ENCODE results near the gene TJP3.
A peak's percentile ranks its signal among the peaks of the same experiment; 100 is the strongest.

Gene TJP3

GRCh38 chr19:3694361-3695123 lies 13.6 kb upstream of the TJP3 start:
- H3K27ac ChIP-seq (ENCODE audit: low read depth, low read length): no peak overlapping the region
- 0 out of 2 replicates have a peak, but pooled peaks cover 3% of the 10 kb centered on the region for H3K36me3 ChIP-seq (ENCODE audit: insufficient read depth, low read length)
- no peak overlapping the region for H3K9ac ChIP-seq (ENCODE audit: low read depth, low read length)
- no peak overlapping the region for H3K4me3 ChIP-seq (ENCODE audit: low read length)
- WGBS: 94% methylated on average over 42 of the region's 42 CpGs
- H3K27me3 ChIP-seq (ENCODE audit: insufficient read depth, low read length): no peaks in the 10 kb centered on the region
- no peaks in the 10 kb centered on the region for H3K9me3 ChIP-seq (ENCODE audit: insufficient read depth, low read depth, low read length)
- H3K4me1 ChIP-seq (ENCODE audit: insufficient read depth, low read length): peaks cover 4% of the 10 kb centered on the region; the same call in 1 of the 2 replicates

- Histone ChIP-seq H3K4me3 (ENCODE audit: low read length) (no peak overlapping the region), H3K36me3 (ENCODE audit: insufficient read depth, low read length) (0 out of 2 replicates have a peak, but pooled peaks cover 3% of the 10 kb centered on the region), H3K27me3 (ENCODE audit: insufficient read depth, low read length) (no peaks in the 10 kb centered on the region), H3K27ac (ENCODE audit: low read depth, low read length) (no peak overlapping the region), H3K4me1 (ENCODE audit: insufficient read depth, low read length) (peaks cover 5% of the 10 kb centered on the region; the same call in 1 of the 2 replicates), H3K9ac (ENCODE audit: low read depth, low read length) (no peak overlapping the region), H3K9me3 (ENCODE audit: insufficient read depth, low read depth, low read length) (no peaks in the 10 kb centered on the region)
- WGBS: 97% methylated on average over 25 of the region's 25 CpGs
Observed at GRCh38 chr19:3695124-3695733, 13.0 kb upstream of the TJP3 start.

GRCh38 chr19:3695986-3696659 lies 12.1 kb upstream of the TJP3 start:
- WGBS: 93% methylated on average over 23 of the region's 23 CpGs
- Histone ChIP-seq H3K4me1 (ENCODE audit: insufficient read depth, low read length) (peaks cover 5% of the 10 kb centered on the region; the same call in 1 of the 2 replicates), H3K4me3 (ENCODE audit: low read length) (no peak overlapping the region)

DNA sequence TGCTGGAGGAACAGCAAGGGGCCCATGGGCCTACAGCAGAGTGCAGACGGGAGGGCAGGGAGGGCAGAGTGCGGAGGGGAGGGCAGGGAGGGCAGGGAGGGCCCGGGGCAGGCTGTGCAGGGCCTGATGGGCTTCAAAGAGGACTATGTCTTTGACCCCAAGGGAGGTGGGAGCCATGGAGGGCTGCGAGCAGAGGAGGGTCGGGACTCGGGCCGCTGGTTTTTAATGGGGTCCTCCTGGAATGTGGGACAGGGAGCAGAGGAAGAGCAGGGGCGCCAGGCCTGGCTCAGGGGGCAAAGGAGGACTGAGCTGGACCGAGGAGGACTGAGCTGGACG lies 11.6 kb upstream of the TJP3 start:
- no peaks in the 10 kb centered on the region for H3K36me3 ChIP-seq (ENCODE audit: insufficient read depth, low read length)
- H3K4me3 ChIP-seq (ENCODE audit: low read length): no peak overlapping the region
- WGBS: 94% methylated on average over 10 of the region's 10 CpGs
- peaks cover 5% of the 10 kb centered on the region; the same call in 1 of the 2 replicates for H3K4me1 ChIP-seq (ENCODE audit: insufficient read depth, low read length)
- H3K27ac ChIP-seq (ENCODE audit: low read depth, low read length): no peak overlapping the region
- no peak overlapping the region for H3K9ac ChIP-seq (ENCODE audit: low read depth, low read length)
- no peaks in the 10 kb centered on the region for H3K9me3 ChIP-seq (ENCODE audit: insufficient read depth, low read depth, low read length)
- H3K27me3 ChIP-seq (ENCODE audit: insufficient read depth, low read length): no peaks in the 10 kb centered on the region

More at GRCh38 chr19:3695986-3696659, 12.1 kb upstream of the TJP3 start:
- no peaks in the 10 kb centered on the region for H3K27me3 ChIP-seq (ENCODE audit: insufficient read depth, low read length)
- H3K9ac ChIP-seq (ENCODE audit: low read depth, low read length): no peak overlapping the region
- no peaks in the 10 kb centered on the region for H3K36me3 ChIP-seq (ENCODE audit: insufficient read depth, low read length)
- no peak overlapping the region for H3K27ac ChIP-seq (ENCODE audit: low read depth, low read length)
- no peaks in the 10 kb centered on the region for H3K9me3 ChIP-seq (ENCODE audit: insufficient read depth, low read depth, low read length)

DNA sequence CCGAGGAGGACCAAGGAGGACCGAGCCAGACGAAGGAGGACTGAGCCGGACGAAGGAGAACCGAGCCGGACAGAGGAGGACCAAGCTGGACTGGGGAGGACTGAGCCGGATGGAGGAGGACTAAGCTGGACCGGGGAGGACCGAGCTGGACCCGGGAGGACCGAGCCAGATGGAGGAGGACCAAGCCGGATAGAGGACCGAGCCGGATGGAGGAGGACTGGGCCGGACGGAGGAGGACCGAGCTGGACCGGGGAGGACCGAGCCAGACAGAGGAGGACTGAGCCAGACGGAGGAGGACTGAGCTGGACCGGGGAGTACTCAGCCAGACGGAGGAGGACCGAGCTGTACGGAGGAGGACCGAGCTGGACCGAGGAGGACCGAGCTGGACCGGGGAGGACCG lies 11.1 kb upstream of the TJP3 start:
- 96% methylated on average over 30 of the region's 30 CpGs for WGBS
- Histone ChIP-seq H3K4me3 (ENCODE audit: low read length) (no peak overlapping the region), H3K27ac (ENCODE audit: low read depth, low read length) (no peak overlapping the region), H3K27me3 (ENCODE audit: insufficient read depth, low read length) (no peaks in the 10 kb centered on the region), H3K36me3 (ENCODE audit: insufficient read depth, low read length) (no peaks in the 10 kb centered on the region), H3K9me3 (ENCODE audit: insufficient read depth, low read depth, low read length) (no peaks in the 10 kb centered on the region), H3K9ac (ENCODE audit: low read depth, low read length) (no peak overlapping the region), H3K4me1 (ENCODE audit: insufficient read depth, low read length) (peaks cover 5% of the 10 kb centered on the region; the same call in 1 of the 2 replicates)

GRCh38 chr19:3697671-3698385 lies 10.4 kb upstream of the TJP3 start:
- H3K9ac ChIP-seq (ENCODE audit: low read depth, low read length): no peak overlapping the region
- no peak overlapping the region for H3K27ac ChIP-seq (ENCODE audit: low read depth, low read length)
- H3K27me3 ChIP-seq (ENCODE audit: insufficient read depth, low read length): no peaks in the 10 kb centered on the region
- no peak overlapping the region for H3K4me3 ChIP-seq (ENCODE audit: low read length)
- peaks cover 5% of the 10 kb centered on the region; the same call in 1 of the 2 replicates for H3K4me1 ChIP-seq (ENCODE audit: insufficient read depth, low read length)
- no peaks in the 10 kb centered on the region for H3K36me3 ChIP-seq (ENCODE audit: insufficient read depth, low read length)
- WGBS: 93% methylated on average over 43 of the region's 43 CpGs
- no peaks in the 10 kb centered on the region for H3K9me3 ChIP-seq (ENCODE audit: insufficient read depth, low read depth, low read length)

DNA sequence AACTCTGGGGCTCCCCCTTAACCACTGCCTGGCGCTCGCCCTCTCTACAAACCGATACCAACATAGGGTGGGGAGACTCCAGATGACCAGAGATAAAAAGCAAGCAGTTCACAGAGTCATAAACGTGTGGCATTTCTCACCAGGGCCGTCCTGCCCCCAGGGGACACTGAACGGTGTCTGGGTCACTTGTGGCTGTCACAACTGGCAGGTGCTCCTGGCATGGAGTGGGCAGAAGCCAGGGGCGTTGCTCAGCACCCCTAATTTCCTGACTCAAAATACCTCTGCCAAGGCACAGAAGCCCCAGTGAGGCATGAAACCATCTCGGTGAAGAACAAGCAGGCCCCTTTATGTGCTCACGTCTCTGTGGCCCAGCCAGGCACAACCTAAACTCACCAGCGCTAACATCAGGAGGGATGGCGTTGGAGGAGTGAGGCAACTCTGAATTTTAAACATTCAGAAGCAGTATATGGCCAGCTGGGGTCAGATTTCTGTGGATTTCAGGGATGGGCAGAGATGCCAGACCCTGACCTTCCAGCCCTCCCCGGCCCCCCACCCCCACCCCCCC lies 9.7 kb upstream of the TJP3 start:
- H3K27ac ChIP-seq (ENCODE audit: low read depth, low read length): no peak overlapping the region

DNA sequence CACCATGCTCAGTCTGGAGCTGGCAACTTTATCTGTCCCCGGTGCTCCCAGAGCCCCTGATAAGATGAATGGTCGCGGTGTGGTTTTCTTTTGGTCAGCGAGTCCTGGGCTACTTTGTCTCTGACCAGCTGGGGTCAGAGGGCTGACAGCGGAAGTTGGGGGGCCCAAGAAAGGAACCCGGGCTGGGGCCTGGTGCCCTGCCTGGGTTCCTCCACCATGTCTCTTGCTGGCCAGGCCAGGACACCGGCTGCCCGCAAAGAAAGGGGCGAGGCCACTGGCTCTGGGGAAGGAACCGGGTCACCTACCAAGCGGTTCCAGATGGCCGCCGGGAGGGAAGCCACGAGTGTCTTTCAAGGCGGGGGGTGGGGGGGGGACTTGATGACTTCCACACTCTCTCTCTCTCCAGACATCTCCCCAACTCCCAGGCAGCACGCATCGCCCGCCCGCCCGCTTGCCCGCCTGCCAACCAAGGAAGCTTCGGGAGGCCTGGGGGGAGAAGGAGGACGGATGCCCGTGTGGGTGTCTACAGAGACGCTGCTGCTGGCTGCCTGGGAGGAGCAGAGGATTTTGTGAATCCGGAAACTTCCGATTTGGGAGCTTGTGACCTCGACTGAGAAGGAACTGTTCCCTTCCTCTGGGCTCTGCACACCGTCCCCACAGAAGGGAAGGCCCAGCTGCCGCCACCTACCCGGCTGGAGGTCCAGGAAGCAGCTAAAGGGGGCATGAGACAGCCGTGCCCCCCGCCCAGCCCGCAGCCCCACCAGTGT lies 9.0 kb upstream of the TJP3 start:
- H3K36me3 ChIP-seq (ENCODE audit: insufficient read depth, low read length): no peaks in the 10 kb centered on the region
- peak overlapping the region; percentile 83 for H3K4me3 ChIP-seq (ENCODE audit: low read length)
- no peaks in the 10 kb centered on the region for H3K27me3 ChIP-seq (ENCODE audit: insufficient read depth, low read length)
- H3K4me1 ChIP-seq (ENCODE audit: insufficient read depth, low read length): peaks cover 5% of the 10 kb centered on the region; the same call in 1 of the 2 replicates
- 46% methylated on average over 32 of the region's 34 CpGs for WGBS
- H3K9me3 ChIP-seq (ENCODE audit: insufficient read depth, low read depth, low read length): no peaks in the 10 kb centered on the region
- H3K9ac ChIP-seq (ENCODE audit: low read depth, low read length): peak overlapping the region; percentile 65
- H3K27ac ChIP-seq (ENCODE audit: low read depth, low read length): no peak overlapping the region

More for the DNA sequence above, 9.7 kb upstream of the TJP3 start:
- Histone ChIP-seq H3K36me3 (ENCODE audit: insufficient read depth, low read length) (no peaks in the 10 kb centered on the region), H3K4me1 (ENCODE audit: insufficient read depth, low read length) (peaks cover 5% of the 10 kb centered on the region; the same call in 1 of the 2 replicates), H3K27me3 (ENCODE audit: insufficient read depth, low read length) (no peaks in the 10 kb centered on the region), H3K4me3 (ENCODE audit: low read length) (no peak overlapping the region), H3K9ac (ENCODE audit: low read depth, low read length) (no peak overlapping the region), H3K9me3 (ENCODE audit: insufficient read depth, low read depth, low read length) (no peaks in the 10 kb centered on the region)
- 84% methylated on average over 11 of the region's 12 CpGs for WGBS

- H3K27ac ChIP-seq (ENCODE audit: low read depth, low read length): no peak overlapping the region
- no peaks in the 10 kb centered on the region for H3K27me3 ChIP-seq (ENCODE audit: insufficient read depth, low read length)
- H3K9ac ChIP-seq (ENCODE audit: low read depth, low read length): peak overlapping the region; percentile 65
- under 1% methylated on average over 42 of the region's 43 CpGs for WGBS
- H3K4me3 ChIP-seq (ENCODE audit: low read length): peak overlapping the region; percentile 83
- peaks cover 5% of the 10 kb centered on the region; the same call in 1 of the 2 replicates for H3K4me1 ChIP-seq (ENCODE audit: insufficient read depth, low read length)
- H3K9me3 ChIP-seq (ENCODE audit: insufficient read depth, low read depth, low read length): no peaks in the 10 kb centered on the region
- H3K36me3 ChIP-seq (ENCODE audit: insufficient read depth, low read length): no peaks in the 10 kb centered on the region
Observed at GRCh38 chr19:3699741-3700241, 8.4 kb upstream of the TJP3 start.

Data from HUES64 (cell line).